Uterus (tissue), 2 donors: Measurements from ENCODE around the gene TULP1.

ENCODE experiments used
- CTCF ChIP-seq, 4 experiments: fragments of 200-600 bp in 2 of 4; fragments of 450-650 bp in 2 of 4; sonication (generic) in 2 of 4; IDR thresholded peaks; one replicate each; pipeline ENCODE4 v1.5.1; 2016 to 2019; ENCODE audit warnings: antibody characterized with exemption in 4 of 4, mild to moderate bottlenecking in 2 of 4, moderate library complexity in 1 of 4
- POLR2A ChIP-seq, 2 donors: fragments of 450-650 bp; IDR thresholded peaks; one replicate each; pipeline ENCODE4 v1.6.1; 2016; ENCODE audit warnings: antibody characterized with exemption in 2 of 2, mild to moderate bottlenecking in 1 of 2, moderate library complexity in 1 of 2

- TF ChIP-seq CTCF (IDR thresholded peaks at IDR 0.05), result no peak
- TF ChIP-seq POLR2A (IDR thresholded peaks at IDR 0.05), result no peak
Observed at GRCh38 chr6:35448191-35448590, 64.5 kb downstream of the TULP1 start.
